UCSD-AML1 (cell line): Measurements from ENCODE around the gene ELP1.

Source experiments
- DNase-seq: peaks from one replicate; lab custom pipeline; 2025; ENCODE audit not compliant: unreplicated experiment; lab: John Stamatoyannopoulos, UW

ELP1 gene

DNA sequence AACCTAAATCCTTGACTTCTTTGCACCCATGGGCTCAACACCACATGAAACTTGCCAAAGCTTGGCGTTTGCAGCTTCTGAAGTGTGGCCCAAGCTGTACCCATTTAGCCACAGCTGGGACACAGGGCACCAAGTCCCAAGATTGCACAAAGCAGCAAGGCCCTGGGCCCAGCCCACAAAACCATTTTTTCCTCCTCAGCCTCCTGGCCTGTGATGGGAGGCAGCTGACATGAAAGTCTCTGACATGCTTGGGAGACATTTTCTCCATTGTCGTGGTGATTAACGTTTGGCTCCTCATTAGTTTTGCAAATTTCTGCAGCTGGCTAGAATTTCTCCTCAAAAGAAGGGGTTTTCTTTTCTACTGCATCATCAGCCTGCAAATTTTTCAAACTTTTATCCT is 110.1 kb downstream of the ELP1 start:
- no peak for DNase-seq
